GM12891 (cell line): ENCODE data around the gene HOXC4.

Experiments
- POLR2A ChIP-seq: IDR thresholded peaks from 2 replicates; pipeline ENCODE4 v1.6.1; 2011; ENCODE audit warnings: low read depth, low read length, control low read depth
- POLR2AphosphoS5 ChIP-seq: IDR thresholded peaks from 2 replicates; pipeline ENCODE4 v1.6.1; 2011; ENCODE audit warnings: low read depth, low read length, control low read depth

DNA sequence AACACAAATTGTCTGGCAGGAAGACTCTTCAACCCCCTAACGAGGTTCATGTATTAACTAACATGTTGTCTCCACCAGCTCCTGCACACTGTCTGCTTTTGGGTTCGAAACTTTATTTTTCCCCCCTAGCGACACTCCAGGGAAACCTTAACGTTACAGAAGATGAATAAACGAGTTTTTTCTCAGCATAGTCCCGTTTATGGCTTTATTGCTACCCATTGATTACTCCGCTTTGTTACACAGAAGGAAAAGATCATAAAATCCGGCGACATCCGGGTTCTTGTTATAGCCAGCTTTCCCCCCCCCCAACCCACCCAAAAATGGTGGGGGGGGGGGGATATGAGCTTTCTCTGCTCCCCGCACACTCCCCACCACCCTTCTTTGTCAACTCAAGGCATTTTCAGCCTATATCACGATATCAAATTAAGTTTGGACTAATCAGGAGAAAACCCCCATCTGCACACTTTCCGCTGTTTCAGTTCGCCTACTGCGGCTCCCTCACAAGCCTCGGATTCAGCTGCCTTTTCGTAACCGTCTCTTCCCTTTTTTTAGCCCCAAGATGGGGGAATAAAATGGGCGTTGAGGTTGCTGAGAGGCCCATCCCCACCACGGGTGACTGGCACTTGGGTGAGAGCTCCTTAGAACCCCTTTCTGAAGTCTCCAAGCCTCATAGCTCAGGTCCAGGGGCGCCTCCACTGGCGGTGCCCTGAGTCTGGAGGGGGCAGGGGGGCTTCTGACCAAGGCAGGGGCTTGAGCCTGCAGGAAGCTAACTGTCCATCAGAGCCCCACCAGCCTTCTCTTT is 26.8 kb upstream of the HOXC4 start:
- no peak for TF ChIP-seq POLR2A
- no peak for TF ChIP-seq POLR2AphosphoS5
